ENCODE results near the gene RAB26.

Gene RAB26

GRCh38 chr16:2187212-2187611 lies 38.8 kb downstream of the RAB26 start:
- TF ChIP-seq GLIS3 (CRISPR knock-in tag; IDR thresholded peaks at IDR 0.05) (no peak), TSHZ2 (CRISPR knock-in tag; IDR thresholded peaks at IDR 0.05) (no peak), TOX (CRISPR knock-in tag; IDR thresholded peaks at IDR 0.05; ENCODE audit: borderline replicate concordance) (no peak), ZFP3 (CRISPR knock-in tag; IDR thresholded peaks at IDR 0.05) (no peak)
- ATAC-seq, result no peak

- ATAC-seq, result no peak
- no peak for TF ChIP-seq ESRRG (CRISPR knock-in tag; IDR thresholded peaks at IDR 0.05)
- TF ChIP-seq SNAI2 (CRISPR knock-in tag; IDR thresholded peaks at IDR 0.05), result no peak
- no peak for TF ChIP-seq ZNF565 (CRISPR knock-in tag; conservative IDR thresholded peaks at IDR 0.05; ENCODE audit: low read depth)
- TF ChIP-seq OSR1 (CRISPR knock-in tag; IDR thresholded peaks at IDR 0.05), result no peak
- no peak for TF ChIP-seq RARB (CRISPR knock-in tag; IDR thresholded peaks at IDR 0.05)
- no peak for TF ChIP-seq CSDC2 (CRISPR knock-in tag; IDR thresholded peaks at IDR 0.05)
- no peak for TF ChIP-seq CSRNP3 (CRISPR knock-in tag; IDR thresholded peaks at IDR 0.05)
Measured at GRCh38 chr16:2188395-2188794, 40.0 kb downstream of the RAB26 start.

- no peak for ATAC-seq
Measured at GRCh38 chr16:2189252-2189893, 40.9 kb downstream of the RAB26 start.

GRCh38 chr16:2190002-2190658 lies 41.7 kb downstream of the RAB26 start:
- no peak for ATAC-seq
- TF ChIP-seq SNAI2 (CRISPR knock-in tag; IDR thresholded peaks at IDR 0.05) (no peak), ZFP3 (CRISPR knock-in tag; IDR thresholded peaks at IDR 0.05) (no peak), PPARA (CRISPR knock-in tag; IDR thresholded peaks at IDR 0.05; ENCODE audit: borderline replicate concordance) (no peak), POU6F1 (CRISPR knock-in tag; IDR thresholded peaks at IDR 0.05; ENCODE audit: borderline replicate concordance, low read depth) (no peak), ZNF70 (CRISPR knock-in tag; IDR thresholded peaks at IDR 0.05) (no peak), CSDC2 (CRISPR knock-in tag; IDR thresholded peaks at IDR 0.05) (no peak), TSHZ2 (CRISPR knock-in tag; IDR thresholded peaks at IDR 0.05) (no peak), ARNTL (CRISPR knock-in tag; IDR thresholded peaks at IDR 0.05; ENCODE audit: borderline replicate concordance, low read depth) (no peak), BACH2 (CRISPR knock-in tag; IDR thresholded peaks at IDR 0.05; ENCODE audit: borderline replicate concordance) (no peak), ISL1 (CRISPR knock-in tag; IDR thresholded peaks at IDR 0.05) (no peak), ZC3H10 (CRISPR knock-in tag; IDR thresholded peaks at IDR 0.05) (no peak)

More at GRCh38 chr16:2189252-2189893, 40.9 kb downstream of the RAB26 start:
- TF ChIP-seq TCF4 (CRISPR knock-in tag; IDR thresholded peaks at IDR 0.05; ENCODE audit: borderline replicate concordance) (no peak), RARB (CRISPR knock-in tag; IDR thresholded peaks at IDR 0.05) (no peak), ESRRG (CRISPR knock-in tag; IDR thresholded peaks at IDR 0.05) (no peak), ZC3H10 (CRISPR knock-in tag; IDR thresholded peaks at IDR 0.05) (no peak), OSR1 (CRISPR knock-in tag; IDR thresholded peaks at IDR 0.05) (no peak), CSDC2 (CRISPR knock-in tag; IDR thresholded peaks at IDR 0.05) (no peak), ZNF8 (CRISPR knock-in tag; IDR thresholded peaks at IDR 0.05) (no peak), CREB5 (CRISPR knock-in tag; IDR thresholded peaks at IDR 0.05; ENCODE audit: low read depth) (no peak), BACH2 (CRISPR knock-in tag; IDR thresholded peaks at IDR 0.05; ENCODE audit: borderline replicate concordance) (no peak), ISL1 (CRISPR knock-in tag; IDR thresholded peaks at IDR 0.05) (no peak), ZFP3 (CRISPR knock-in tag; IDR thresholded peaks at IDR 0.05) (no peak), ZFP30 (CRISPR knock-in tag; IDR thresholded peaks at IDR 0.05) (no peak)

Data from SK-N-SH treated with all-trans-retinoic acid at 6 μM for 48 hours (cell line).